Fibroblast of lung (primary cell): Measurements from ENCODE around the gene SUPT7L. TPM values are rescaled to one million over a fixed set of nuclear protein-coding genes. Genes with fewer than 3 reads are reported as not detected.

Source experiments
- DNase-seq, 2 donors: peaks; one replicate each; pipeline versions ENCODE4 v3.0.0 to v3.0.0-alpha.2; 2010; ENCODE audit warnings: low read depth in 2 of 2
- H2AFZ ChIP-seq: 2 replicates; pipeline ENCODE4 v1.5.1; 2012; ENCODE audit warnings: low read length, control low read depth, inconsistent platforms
- H3K27ac ChIP-seq: 2 replicates; pipeline ENCODE4 v1.5.1; 2011; ENCODE audit warnings: low read length, control low read depth; ENCODE audit not compliant: insufficient read depth
- H3K27me3 ChIP-seq: 2 replicates; pipeline ENCODE4 v1.5.1; 2011; ENCODE audit warnings: mild to moderate bottlenecking, low read length; ENCODE audit not compliant: control insufficient read depth, insufficient read depth
- H3K36me3 ChIP-seq: 2 replicates; pipeline ENCODE4 v1.5.1; 2011; ENCODE audit warnings: low read length; ENCODE audit not compliant: control insufficient read depth, insufficient read depth
- H3K4me1 ChIP-seq: 2 replicates; pipeline ENCODE4 v1.5.1; 2011; ENCODE audit warnings: low read length; ENCODE audit not compliant: control insufficient read depth, insufficient read depth; ENCODE audit errors: extremely low read depth
- H3K4me2 ChIP-seq: 2 replicates; pipeline ENCODE4 v1.5.1; 2011; ENCODE audit warnings: low read length, control low read depth; ENCODE audit not compliant: insufficient read depth; ENCODE audit errors: extremely low read depth
- H3K4me3 ChIP-seq, 4 experiments: fragments of 200-600 bp in 1 of 4; sonication (generic) in 1 of 4; replicated peaks in 1 of 4; 2 replicates each; pipeline ENCODE4 v1.5.1; 2011 to 2016; ENCODE audit warnings: low read length in 4 of 4, low read depth in 3 of 4, mild to moderate bottlenecking in 3 of 4, control low read depth in 2 of 4, inconsistent platforms in 1 of 4, mixed read lengths in 1 of 4; ENCODE audit not compliant: insufficient read depth in 1 of 4; ENCODE audit errors: control extremely low read depth in 1 of 4
- H3K79me2 ChIP-seq: 2 replicates; pipeline ENCODE4 v1.5.1; 2012; ENCODE audit warnings: mild to moderate bottlenecking, low read length, inconsistent platforms; ENCODE audit not compliant: control insufficient read depth, insufficient read depth
- H3K9ac ChIP-seq: 2 replicates; pipeline ENCODE4 v1.5.1; 2011; ENCODE audit warnings: mild to moderate bottlenecking, low read length, control low read depth; ENCODE audit not compliant: insufficient read depth
- H3K9me3 ChIP-seq: 2 replicates; pipeline ENCODE4 v1.5.1; 2012; ENCODE audit warnings: low read depth, low read length; ENCODE audit not compliant: control insufficient read depth, insufficient read depth
- H4K20me1 ChIP-seq: 2 replicates; pipeline ENCODE4 v1.5.1; 2011; ENCODE audit warnings: low read length; ENCODE audit not compliant: control insufficient read depth, insufficient read depth; ENCODE audit errors: extremely low read depth
- EZH2 ChIP-seq: IDR thresholded peaks from 2 replicates; pipeline ENCODE4 v1.5.1; 2012; ENCODE audit warnings: low read length, control low read depth, mild to moderate bottlenecking; ENCODE audit errors: missing control alignments
- polyA minus RNA-seq: library from RNA; depleted of rRNA, polyadenylated mRNA; stranded (reverse); fragments of >200 nt; gene quantifications from 2 replicates; pipeline ENCODE4 v1.2.3, GENCODE V29; 2011; ENCODE audit warnings: low replicate concordance
- polyA plus RNA-seq, 2 donors: library from polyadenylated mRNA; depleted of rRNA in 1 of 2; stranded (reverse) in 1 of 2; unstranded in 1 of 2; fragments of >200 nt; gene quantifications; 2 replicates each; pipeline ENCODE4 v1.2.1, GENCODE V29; 2011 to 2012; ENCODE audit warnings: missing spikeins in 1 of 2
- total RNA-seq: library from RNA; depleted of rRNA; stranded (reverse); fragments of >200 nt; gene quantifications from 2 replicates; pipeline ENCODE4 v1.2.1, GENCODE V29; 2014
- TF ChIP-seq, protein P1 (sequence below), 2 donors: IDR thresholded peaks in 1 of 2; conservative IDR thresholded peaks in 1 of 2; 1 replicate in 1 of 2; 2 replicates in 1 of 2; pipeline ENCODE4 v1.5.1; 2011 to 2012; ENCODE audit warnings: low read length in 2 of 2, control low read depth in 1 of 2, inconsistent platforms in 1 of 2, low read depth in 1 of 2, mild to moderate bottlenecking in 1 of 2

The SUPT7L gene, protein sequence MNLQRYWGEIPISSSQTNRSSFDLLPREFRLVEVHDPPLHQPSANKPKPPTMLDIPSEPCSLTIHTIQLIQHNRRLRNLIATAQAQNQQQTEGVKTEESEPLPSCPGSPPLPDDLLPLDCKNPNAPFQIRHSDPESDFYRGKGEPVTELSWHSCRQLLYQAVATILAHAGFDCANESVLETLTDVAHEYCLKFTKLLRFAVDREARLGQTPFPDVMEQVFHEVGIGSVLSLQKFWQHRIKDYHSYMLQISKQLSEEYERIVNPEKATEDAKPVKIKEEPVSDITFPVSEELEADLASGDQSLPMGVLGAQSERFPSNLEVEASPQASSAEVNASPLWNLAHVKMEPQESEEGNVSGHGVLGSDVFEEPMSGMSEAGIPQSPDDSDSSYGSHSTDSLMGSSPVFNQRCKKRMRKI
- total RNA-seq (18.5 and 27.2 TPM in 2 replicates), polyA plus RNA-seq (28.5 and 29.9 TPM in 2 replicates), polyA minus RNA-seq (18.2 and 21.5 TPM in 2 replicates)
- 20.0 and 21.3 TPM in 2 replicates for polyA plus RNA-seq (2012)

DNA sequence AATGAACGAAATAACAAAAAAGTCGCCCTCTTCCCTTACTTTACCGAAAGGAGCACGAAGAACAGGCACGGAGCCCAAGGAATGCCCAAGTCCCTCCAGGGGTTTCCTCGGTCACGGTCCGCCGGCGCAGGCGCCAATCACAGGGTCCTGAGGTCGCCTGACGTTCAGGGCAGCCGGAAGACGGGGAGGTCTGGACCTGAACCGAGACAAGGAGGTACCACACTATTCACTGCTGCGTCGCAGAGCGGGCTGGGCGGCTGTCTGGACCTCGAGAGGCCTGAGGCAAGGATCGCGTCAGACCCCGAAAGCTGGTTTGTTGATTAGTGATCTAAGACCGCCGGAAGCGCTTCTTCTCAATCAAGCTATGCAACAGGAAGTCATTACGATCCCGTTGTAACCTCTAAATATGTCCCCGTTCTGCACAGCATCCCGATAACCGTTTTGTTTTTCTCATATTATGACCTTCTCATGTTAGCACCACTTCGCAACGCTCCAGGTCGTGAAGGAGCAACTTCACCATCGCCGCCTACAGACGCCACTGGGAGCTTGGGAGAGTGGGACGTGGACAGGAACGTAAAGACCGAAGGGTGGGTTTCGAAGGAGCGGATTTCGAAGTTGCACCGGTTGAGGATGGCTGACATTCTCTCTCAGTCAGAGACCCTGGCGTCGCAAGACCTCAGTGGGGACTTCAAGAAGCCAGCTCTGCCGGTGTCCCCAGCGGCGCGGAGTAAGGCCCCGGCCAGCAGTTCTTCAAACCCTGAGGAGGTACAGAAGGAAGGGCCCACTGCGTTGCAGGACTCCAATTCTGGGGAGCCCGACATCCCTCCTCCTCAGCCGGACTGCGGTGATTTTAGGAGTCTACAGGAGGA is at the start of gene SUPT7L, which contains the start of gene SLC4A1AP:
Gene SUPT7L, minus strand, starts transcription at position 330 of the 869 bp plus-strand sequence. CDS start 1,422 bp downstream, outside the sequence.
Gene SLC4A1AP, plus strand, starts transcription at position 605 of the 869 bp plus-strand sequence. Its CDS starts 26 bp downstream, at position 631.
- peak; percentile 87 to 93 for DNase-seq
- Histone ChIP-seq H4K20me1 (no peaks in the 10 kb centered on the region), H3K9ac (peak within 1 kb of the TSS; percentile 94), H3K27me3 (no peaks in the 10 kb centered on the region), H3K36me3 (peaks cover 6% of the 10 kb centered on the region), H2AFZ (peak within 1 kb of the TSS; percentile 100), H3K79me2 (peaks cover 32% of the 10 kb centered on the region), H3K27ac (peak within 1 kb of the TSS; percentile 97), H3K4me3 (peak within 1 kb of the TSS; percentile 88 to 99 (median 95)), H3K9me3 (no peaks in the 10 kb centered on the region), H3K4me2 (peak within 1 kb of the TSS; percentile 100), H3K4me1 (peaks cover 11% of the 10 kb centered on the region)
- TF ChIP-seq EZH2 = no peak
- TF ChIP-seq, protein P1, sequence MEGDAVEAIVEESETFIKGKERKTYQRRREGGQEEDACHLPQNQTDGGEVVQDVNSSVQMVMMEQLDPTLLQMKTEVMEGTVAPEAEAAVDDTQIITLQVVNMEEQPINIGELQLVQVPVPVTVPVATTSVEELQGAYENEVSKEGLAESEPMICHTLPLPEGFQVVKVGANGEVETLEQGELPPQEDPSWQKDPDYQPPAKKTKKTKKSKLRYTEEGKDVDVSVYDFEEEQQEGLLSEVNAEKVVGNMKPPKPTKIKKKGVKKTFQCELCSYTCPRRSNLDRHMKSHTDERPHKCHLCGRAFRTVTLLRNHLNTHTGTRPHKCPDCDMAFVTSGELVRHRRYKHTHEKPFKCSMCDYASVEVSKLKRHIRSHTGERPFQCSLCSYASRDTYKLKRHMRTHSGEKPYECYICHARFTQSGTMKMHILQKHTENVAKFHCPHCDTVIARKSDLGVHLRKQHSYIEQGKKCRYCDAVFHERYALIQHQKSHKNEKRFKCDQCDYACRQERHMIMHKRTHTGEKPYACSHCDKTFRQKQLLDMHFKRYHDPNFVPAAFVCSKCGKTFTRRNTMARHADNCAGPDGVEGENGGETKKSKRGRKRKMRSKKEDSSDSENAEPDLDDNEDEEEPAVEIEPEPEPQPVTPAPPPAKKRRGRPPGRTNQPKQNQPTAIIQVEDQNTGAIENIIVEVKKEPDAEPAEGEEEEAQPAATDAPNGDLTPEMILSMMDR (conservative IDR thresholded peaks at IDR 0.05 in 1 of 2, IDR thresholded peaks at IDR 0.05 in 1 of 2; ENCODE audit: low read depth in 1 of 2, low read length in 2 of 2) = peak in 1 of 2 donors; percentile 9

DNA sequence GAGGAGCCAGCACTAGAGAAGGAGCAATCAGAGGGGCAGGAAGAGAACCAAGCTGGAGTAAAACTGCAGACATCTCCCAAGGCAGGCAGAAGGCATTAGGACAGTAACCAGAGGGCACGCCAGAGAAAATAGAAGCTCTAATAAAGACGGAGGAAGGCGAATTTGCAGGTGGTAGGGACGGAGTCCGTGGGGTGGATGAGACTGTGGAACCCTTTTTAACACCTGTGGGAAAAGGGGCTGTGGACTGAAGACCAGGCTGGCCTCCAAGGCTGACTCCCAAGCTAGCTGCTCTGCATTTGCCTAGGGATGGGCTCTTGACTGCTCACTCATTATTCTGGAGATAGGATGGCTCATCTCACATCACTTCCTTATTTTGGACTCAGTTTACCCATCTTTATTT is 49.8 kb upstream of the SUPT7L start:
- peaks cover 8% of the 10 kb centered on the region for H3K4me1 ChIP-seq
- no peak overlapping the region for H3K9ac ChIP-seq
- DNase-seq = no peak
- no peak overlapping the region for H3K4me3 ChIP-seq
- no peaks in the 10 kb centered on the region for H4K20me1 ChIP-seq
- TF ChIP-seq EZH2 = no peak
- TF ChIP-seq, protein P1 (conservative IDR thresholded peaks at IDR 0.05 in 1 of 2, IDR thresholded peaks at IDR 0.05 in 1 of 2; ENCODE audit: low read depth in 1 of 2, low read length in 2 of 2) = no peak
- H3K9me3 ChIP-seq = no peaks in the 10 kb centered on the region
- no peak overlapping the region for H2AFZ ChIP-seq
- no peak overlapping the region for H3K27ac ChIP-seq
- no peaks in the 10 kb centered on the region for H3K36me3 ChIP-seq
- no peaks in the 10 kb centered on the region for H3K27me3 ChIP-seq
- no peak overlapping the region for H3K4me2 ChIP-seq
- H3K79me2 ChIP-seq = no peaks in the 10 kb centered on the region

DNA sequence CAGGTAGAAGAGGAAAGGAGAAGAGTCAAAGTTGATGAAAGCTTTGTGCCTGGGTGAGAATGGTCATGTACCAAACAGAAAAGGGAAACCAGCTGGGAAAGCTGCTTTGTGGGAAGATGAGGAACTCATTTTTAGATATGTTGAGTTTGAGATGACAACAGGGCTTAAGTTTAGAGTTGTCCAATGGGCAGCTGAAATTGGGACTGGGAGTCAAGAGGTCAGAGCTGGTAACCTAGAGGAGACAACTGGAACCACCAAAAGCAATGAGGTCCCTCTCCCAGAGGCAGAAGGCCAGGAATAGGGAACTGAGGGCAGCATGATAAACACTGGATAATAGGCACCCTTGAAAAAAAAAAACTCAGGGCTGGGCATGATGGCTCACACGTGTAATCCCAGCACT is 49.1 kb upstream of the SUPT7L start:
- no peak overlapping the region for H3K9ac ChIP-seq
- no peak for TF ChIP-seq EZH2
- TF ChIP-seq, protein P1 (conservative IDR thresholded peaks at IDR 0.05 in 1 of 2, IDR thresholded peaks at IDR 0.05 in 1 of 2; ENCODE audit: low read depth in 1 of 2, low read length in 2 of 2) = no peak
- H3K27ac ChIP-seq = no peak overlapping the region
- H4K20me1 ChIP-seq = no peaks in the 10 kb centered on the region
- no peaks in the 10 kb centered on the region for H3K9me3 ChIP-seq
- no peaks in the 10 kb centered on the region for H3K79me2 ChIP-seq
- no peak for DNase-seq
- no peaks in the 10 kb centered on the region for H3K27me3 ChIP-seq
- no peak overlapping the region for H3K4me3 ChIP-seq
- no peak overlapping the region for H3K4me2 ChIP-seq
- no peak overlapping the region for H2AFZ ChIP-seq
- H3K36me3 ChIP-seq = no peaks in the 10 kb centered on the region
- H3K4me1 ChIP-seq = peaks cover 8% of the 10 kb centered on the region
